Spinal cord (tissue), 10 donors: Measurements from ENCODE around the gene DGKQ. TPM values are rescaled to one million over a fixed set of nuclear protein-coding genes. Genes with fewer than 3 reads are reported as not detected.
"Not testable (repeated sequence)": the region's sequence is repeated elsewhere in the genome, so short reads cannot be mapped to it uniquely, and the experiment has no call there.

ENCODE experiments used
- DNase-seq, 6 donors: peaks; one replicate each; pipeline versions ENCODE4 v3.0.0 to v3.0.0-alpha.2; 2013 to 2015; ENCODE audit warnings: low spot score in 6 of 6, low read depth in 4 of 6
- H3K27ac ChIP-seq: one replicate; pipeline ENCODE4 v1.5.1; 2013; ENCODE audit warnings: low read depth, low read length, control low read depth
- H3K27me3 ChIP-seq: one replicate; pipeline ENCODE4 v1.6.1; 2013; ENCODE audit warnings: low read length; ENCODE audit not compliant: control insufficient read depth, insufficient read depth
- H3K36me3 ChIP-seq: one replicate; pipeline ENCODE4 v1.6.1; 2013; ENCODE audit warnings: low read length; ENCODE audit not compliant: control insufficient read depth, insufficient read depth
- H3K4me1 ChIP-seq: one replicate; pipeline ENCODE4 v1.6.1; 2013; ENCODE audit warnings: low read length; ENCODE audit not compliant: control insufficient read depth, insufficient read depth
- H3K4me3 ChIP-seq: one replicate; pipeline ENCODE4 v1.5.1; 2013; ENCODE audit warnings: low read depth, low read length, control low read depth
- H3K9me3 ChIP-seq: one replicate; pipeline ENCODE4 v1.6.1; 2013; ENCODE audit warnings: low read length; ENCODE audit not compliant: control insufficient read depth, insufficient read depth
- WGBS: methylation state at CpG from one replicate; pipeline ENCODE4 v1.1.5; 2013; ENCODE audit warnings: missing lambda C conversion rate; ENCODE audit not compliant: insufficient coverage; 5-methylcytosine and 5-hydroxymethylcytosine counted together
- polyA plus RNA-seq, 2 donors: library from polyadenylated mRNA; unstranded; fragments of 120-200 nt; gene quantifications; one replicate each; pipeline ENCODE4 v1.2.1, GENCODE V29; 2013; ENCODE audit not compliant: insufficient read length in 2 of 2
- total RNA-seq, 2 donors: library from RNA; depleted of rRNA in 1 of 2; stranded (reverse); fragments of 120-200 nt in 1 of 2; fragments of >200 nt in 1 of 2; gene quantifications; one replicate each; pipeline versions ENCODE4 v1.2.3 to v1.2.4, GENCODE V29; 2013 to 2014
- donor health status: healthy.

The DGKQ gene
- total and polyA plus RNA-seq, 4 donors: 10.4 to 28.4 (median 18.4) TPM

GRCh38 chr4:945274-946102 is 27.9 kb downstream of the DGKQ start:
- peak in 1 of 6 donors; percentile 1 for DNase-seq
- H3K27me3 ChIP-seq: no peaks in the 10 kb centered on the region
- H3K4me1 ChIP-seq: peaks cover 27% of the 10 kb centered on the region
- H3K9me3 ChIP-seq: no peaks in the 10 kb centered on the region
- 24% methylated on average over 24 of the region's 28 CpGs for WGBS
- no peak overlapping the region for H3K4me3 ChIP-seq
- H3K36me3 ChIP-seq: peaks cover 42% of the 10 kb centered on the region
- no peak overlapping the region for H3K27ac ChIP-seq

- 100% methylated on average over 1 of the region's 4 CpGs for WGBS
- not testable (repeated sequence) for H3K4me3 ChIP-seq, H3K4me1 ChIP-seq, DNase-seq, H3K9me3 ChIP-seq, H3K27ac ChIP-seq, H3K36me3 ChIP-seq, H3K27me3 ChIP-seq
These were observed 33.9 kb downstream of the DGKQ start for GRCh38 chr4:939508-939907.

GRCh38 chr4:932713-933070 is 40.7 kb downstream of the DGKQ start:
- H3K9me3 ChIP-seq: no peaks in the 10 kb centered on the region

GRCh38 chr4:931960-932712 is 41.2 kb downstream of the DGKQ start, which contains the start of the genes GAK and TMEM175:
Gene GAK (minus strand): TSS chr4:932316. CDS start chr4:932187, 129 bp downstream.
Gene TMEM175 (plus strand): TSS chr4:932460. CDS start chr4:947740, 15,280 bp downstream.
- WGBS: under 1% methylated on average over 99 of the region's 99 CpGs
- H3K9me3 ChIP-seq: no peaks in the 10 kb centered on the region
- peak within 1 kb of the TSS; percentile 86 for H3K4me3 ChIP-seq
- H3K36me3 ChIP-seq: peaks cover 4% of the 10 kb centered on the region
- peaks cover 21% of the 10 kb centered on the region for H3K4me1 ChIP-seq
- DNase-seq: peak; percentile 86 to 98 (median 94)
- no peaks in the 10 kb centered on the region for H3K27me3 ChIP-seq
- H3K27ac ChIP-seq: peak within 1 kb of the TSS; percentile 75

More at GRCh38 chr4:932713-933070, 40.7 kb downstream of the DGKQ start:
- peak overlapping the region; percentile 75 for H3K27ac ChIP-seq
- WGBS: 5% methylated on average over 8 of the region's 11 CpGs
- H3K4me1 ChIP-seq: peaks cover 21% of the 10 kb centered on the region
- peak overlapping the region; percentile 86 for H3K4me3 ChIP-seq
- peaks cover 4% of the 10 kb centered on the region for H3K36me3 ChIP-seq
- DNase-seq: no peak
- H3K27me3 ChIP-seq: no peaks in the 10 kb centered on the region

DNA sequence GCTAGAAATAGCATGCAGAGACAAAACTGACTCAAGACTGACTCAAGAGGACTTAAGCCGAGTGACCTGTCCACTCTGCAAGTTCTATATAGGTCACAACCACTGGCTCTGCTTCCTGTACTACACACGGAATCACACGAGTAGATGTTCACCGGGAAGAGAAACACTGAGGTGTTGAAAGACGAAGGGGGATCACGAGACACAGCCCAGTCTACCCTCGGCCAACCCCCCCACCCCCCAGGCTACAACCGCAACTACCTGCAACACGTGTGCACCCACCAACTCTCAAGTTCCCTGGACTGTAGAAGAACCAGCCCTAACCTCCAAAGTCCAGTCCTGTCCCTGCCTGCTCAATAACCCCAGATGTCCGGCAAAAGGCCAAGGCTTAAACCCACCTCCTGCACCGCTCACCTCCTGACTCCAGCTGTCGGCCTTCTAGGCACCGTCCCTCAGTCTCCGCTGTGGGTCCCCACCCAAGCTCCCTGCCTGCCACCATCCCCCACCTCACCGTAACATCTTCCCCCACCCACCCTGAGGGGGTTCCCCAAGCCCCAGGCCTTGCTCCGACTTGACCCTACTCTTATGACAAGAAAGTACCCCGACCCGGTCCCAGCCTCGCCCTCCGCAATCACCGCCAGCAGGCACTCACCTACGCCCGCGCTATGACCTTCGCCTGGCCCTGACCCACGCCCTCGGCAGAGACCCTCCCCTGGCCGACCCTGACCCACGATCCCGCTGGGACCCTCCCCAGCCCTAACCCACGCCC is 42.0 kb downstream of the DGKQ start:
- Histone ChIP-seq H3K4me3 (peak overlapping the region; percentile 86), H3K36me3 (peaks cover 4% of the 10 kb centered on the region), H3K27ac (no peak overlapping the region), H3K27me3 (no peaks in the 10 kb centered on the region), H3K4me1 (peaks cover 21% of the 10 kb centered on the region), H3K9me3 (no peaks in the 10 kb centered on the region)
- DNase-seq: no peak
- WGBS: 10% methylated on average over 28 of the region's 31 CpGs

DNA sequence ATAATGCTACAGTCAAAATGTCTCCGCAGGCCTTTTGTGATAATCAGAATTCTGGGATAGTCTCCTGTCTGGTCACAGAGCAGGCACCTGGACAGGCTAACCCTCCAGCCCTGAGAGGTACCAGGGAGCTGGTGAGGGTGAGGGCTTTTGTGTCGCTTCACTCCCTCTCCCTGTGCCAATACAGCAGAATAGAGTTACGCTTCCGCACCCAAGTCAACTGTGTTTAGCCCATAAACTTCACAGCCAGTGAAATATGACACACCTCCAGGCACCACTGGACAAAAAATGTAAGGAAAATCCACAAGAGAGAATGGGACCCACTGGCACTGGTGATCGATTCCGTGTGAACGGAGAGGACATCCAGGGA is 42.6 kb downstream of the DGKQ start:
- Histone ChIP-seq H3K36me3 (peaks cover 10% of the 10 kb centered on the region), H3K27ac (no peak overlapping the region), H3K27me3 (no peaks in the 10 kb centered on the region), H3K4me1 (peaks cover 23% of the 10 kb centered on the region), H3K9me3 (no peaks in the 10 kb centered on the region), H3K4me3 (peak overlapping the region; percentile 86)
- 60% methylated on average over 4 of the region's 7 CpGs for WGBS
- DNase-seq: no peak

DNA sequence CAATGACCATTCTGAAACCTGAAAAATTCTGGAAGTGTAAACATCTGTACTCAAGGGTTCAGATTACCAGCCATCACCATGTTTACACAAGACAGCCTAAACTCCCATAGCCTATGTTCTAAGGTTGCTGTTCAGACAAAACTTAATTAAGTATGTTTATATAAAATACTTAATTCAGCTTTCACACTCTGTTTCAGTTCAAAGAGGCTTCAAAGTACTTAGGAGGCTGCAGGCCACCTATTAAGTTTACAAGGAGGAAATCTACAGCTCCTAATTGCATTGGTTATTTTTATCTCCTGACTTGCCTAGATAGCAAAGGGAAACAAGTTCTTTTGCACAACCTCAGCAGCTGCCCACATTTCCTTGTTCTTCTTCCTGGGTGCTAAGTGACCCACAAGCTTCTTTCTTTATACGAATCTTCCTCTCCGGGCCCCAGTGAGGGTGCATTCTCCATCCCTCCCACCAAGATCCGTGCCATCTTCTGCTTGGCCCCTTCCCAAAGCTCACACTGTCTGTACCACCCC is 43.3 kb downstream of the DGKQ start:
- H3K4me3 ChIP-seq: no peak overlapping the region
- H3K27ac ChIP-seq: no peak overlapping the region
- no peaks in the 10 kb centered on the region for H3K27me3 ChIP-seq
- H3K4me1 ChIP-seq: peaks cover 24% of the 10 kb centered on the region
- DNase-seq: no peak
- 81% methylated on average over 3 of the region's 3 CpGs for WGBS
- H3K9me3 ChIP-seq: no peaks in the 10 kb centered on the region
- peaks cover 13% of the 10 kb centered on the region for H3K36me3 ChIP-seq

GRCh38 chr4:929096-929765 is 44.1 kb downstream of the DGKQ start:
- no peaks in the 10 kb centered on the region for H3K9me3 ChIP-seq
- H3K4me3 ChIP-seq: no peak overlapping the region
- no peak overlapping the region for H3K27ac ChIP-seq
- H3K27me3 ChIP-seq: no peaks in the 10 kb centered on the region
- peaks cover 24% of the 10 kb centered on the region for H3K4me1 ChIP-seq
- DNase-seq: no peak
- WGBS: 97% methylated on average over 16 of the region's 17 CpGs
- H3K36me3 ChIP-seq: peaks cover 13% of the 10 kb centered on the region

DNA sequence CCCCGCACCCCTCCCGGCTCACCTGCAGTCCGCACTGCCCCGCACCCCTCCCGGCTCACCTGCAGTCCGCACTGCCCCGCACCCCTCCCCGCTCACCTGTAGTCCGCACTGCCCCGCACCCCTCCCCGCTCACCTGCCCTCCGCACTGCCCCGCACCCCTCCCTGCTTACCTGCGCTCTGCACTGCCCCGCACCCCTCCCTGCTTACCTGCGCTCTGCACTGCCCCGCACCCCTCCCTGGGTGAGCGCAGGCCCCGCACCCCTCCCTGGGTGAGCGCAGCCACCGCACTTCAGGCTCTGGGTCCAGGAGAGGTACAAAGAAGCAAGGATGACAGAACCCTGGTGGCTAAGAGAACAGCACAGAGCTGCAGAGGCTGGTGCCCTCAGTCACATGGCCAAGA is 45.8 kb downstream of the DGKQ start:
- not testable (repeated sequence) for H3K9me3 ChIP-seq, H3K27me3 ChIP-seq, H3K27ac ChIP-seq, H3K4me3 ChIP-seq, DNase-seq
- WGBS: 91% methylated on average over 12 of the region's 21 CpGs
- peaks cover 17% of the 10 kb centered on the region for H3K4me1 ChIP-seq
- H3K36me3 ChIP-seq: peaks cover 13% of the 10 kb centered on the region
